ENCODE results near the gene RNF150.

DNA sequence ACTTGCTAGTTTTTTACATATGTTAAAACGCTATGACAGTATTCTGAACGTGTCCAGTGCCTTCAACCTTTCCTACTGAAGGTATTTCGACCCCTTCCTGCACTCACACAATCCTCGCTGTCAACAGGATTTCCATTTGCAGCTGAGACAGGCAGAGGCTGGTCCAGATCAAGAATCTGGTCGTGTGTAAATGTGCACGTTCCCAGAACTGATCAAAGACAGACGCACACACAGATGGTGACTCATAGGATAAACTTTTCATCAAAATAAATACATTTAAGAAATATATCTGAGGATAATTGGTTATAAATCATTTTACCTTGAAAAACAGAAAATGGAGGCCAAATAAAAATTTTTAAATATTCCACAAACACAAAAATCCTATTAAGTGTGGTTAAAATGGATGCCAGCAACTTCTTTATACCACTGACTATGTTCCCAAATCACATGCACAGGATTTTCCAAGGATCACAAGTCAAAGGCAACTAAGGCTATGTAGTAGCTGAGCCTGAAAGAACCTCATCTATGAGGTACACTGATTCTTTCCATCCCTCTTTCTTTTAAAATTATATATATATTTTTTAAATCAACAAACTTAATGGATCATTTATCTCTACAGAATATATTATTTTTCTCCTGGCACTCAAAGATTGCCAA is 85.9 kb downstream of the RNF150 start:
- TF ChIP-seq GATA3 (IDR thresholded peaks at IDR 0.05; ENCODE audit: low read depth, low read length) = no peak
- TF ChIP-seq GATA2 (IDR thresholded peaks at IDR 0.05; ENCODE audit: low read depth, low read length) = no peak

Data from SH-SY5Y (cell line).